Heart left ventricle (tissue), 13 donors: Measurements from ENCODE around the gene ADORA3.

ENCODE experiments used
- POLR2A ChIP-seq, 2 donors: fragments of 450-650 bp; IDR thresholded peaks; one replicate each; pipeline ENCODE4 v1.6.1; 2017; ENCODE audit warnings: antibody characterized with exemption in 2 of 2, mild to moderate bottlenecking in 2 of 2, moderate library complexity in 2 of 2
- TF ChIP-seq, protein P1 (sequence below), 12 donors: fragments of 200-600 bp; sonication (generic) in 4 of 12; IDR thresholded peaks; one replicate each; pipeline versions ENCODE4 v1.5.0 to v1.8.0; 2018 to 2022; ENCODE audit warnings: antibody characterized with exemption in 12 of 12, mild to moderate bottlenecking in 5 of 12
- donor health status: ischemic (EF 13 %, LVEDD 7.1; RV severe dilation, severe dysfunction).
- donor health status: DM: no; HTN: yes; CAD: no.
- donor health status: DM: no; HTN: no; CAD: no.
- donor health status: ischemic (EF 25% LVEDD 6.9; RV normal size, moderate dysfunction).
- donor health status: ischemic (EF 25% LVEDD 5.7; RV mildly dilated, moderate dysfunction).
- donor health status: ischemic (EF 35%, LVEDD 5.7; RV mildly dilated, moderate dysfunction).
- donor health status: nonischemic (EF 11% LVEDD 7.7; RV severe dilation, severe dysfunction).
- donor health status: DM: yes; HTN: yes; CAD: no.
- donor health status: PGD.
- donor health status: ischemic (EF 29% LVEDD 5.4; RV normal size, mild dysfunction).
- donor health status: nonischemic (EF 23%, LVEDD 6.1; RV moderate dilation, normal function).

DNA sequence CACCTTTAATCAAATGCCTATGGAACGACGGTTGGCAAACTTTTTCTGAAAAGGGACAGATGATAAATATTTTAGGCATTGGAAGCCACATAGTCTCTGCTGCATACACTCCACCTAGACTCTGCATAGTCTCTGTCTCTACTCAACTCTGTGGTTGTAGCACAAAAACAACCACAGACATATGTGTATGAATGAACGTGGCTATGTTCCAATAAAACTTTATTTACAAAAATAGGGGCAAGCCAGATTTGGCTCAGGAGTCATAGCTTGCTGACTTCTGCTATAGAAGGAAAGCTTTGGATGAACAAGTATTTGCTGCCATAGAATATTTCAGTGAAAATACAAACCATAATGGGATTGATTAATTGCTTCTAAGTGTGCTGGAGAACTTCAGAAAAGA is 37.5 kb upstream of the ADORA3 start:
- TF ChIP-seq, protein P1, sequence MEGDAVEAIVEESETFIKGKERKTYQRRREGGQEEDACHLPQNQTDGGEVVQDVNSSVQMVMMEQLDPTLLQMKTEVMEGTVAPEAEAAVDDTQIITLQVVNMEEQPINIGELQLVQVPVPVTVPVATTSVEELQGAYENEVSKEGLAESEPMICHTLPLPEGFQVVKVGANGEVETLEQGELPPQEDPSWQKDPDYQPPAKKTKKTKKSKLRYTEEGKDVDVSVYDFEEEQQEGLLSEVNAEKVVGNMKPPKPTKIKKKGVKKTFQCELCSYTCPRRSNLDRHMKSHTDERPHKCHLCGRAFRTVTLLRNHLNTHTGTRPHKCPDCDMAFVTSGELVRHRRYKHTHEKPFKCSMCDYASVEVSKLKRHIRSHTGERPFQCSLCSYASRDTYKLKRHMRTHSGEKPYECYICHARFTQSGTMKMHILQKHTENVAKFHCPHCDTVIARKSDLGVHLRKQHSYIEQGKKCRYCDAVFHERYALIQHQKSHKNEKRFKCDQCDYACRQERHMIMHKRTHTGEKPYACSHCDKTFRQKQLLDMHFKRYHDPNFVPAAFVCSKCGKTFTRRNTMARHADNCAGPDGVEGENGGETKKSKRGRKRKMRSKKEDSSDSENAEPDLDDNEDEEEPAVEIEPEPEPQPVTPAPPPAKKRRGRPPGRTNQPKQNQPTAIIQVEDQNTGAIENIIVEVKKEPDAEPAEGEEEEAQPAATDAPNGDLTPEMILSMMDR (IDR thresholded peaks at IDR 0.05): no peak
- TF ChIP-seq POLR2A (IDR thresholded peaks at IDR 0.05): no peak
